Esophagus squamous epithelium (tissue), 4 donors: Measurements from ENCODE around the gene TEP1.

Experiments used
- POLR2A ChIP-seq, 4 donors: fragments of 450-650 bp; IDR thresholded peaks; one replicate each; pipeline ENCODE4 v1.6.1; 2017; ENCODE audit warnings: antibody characterized with exemption in 4 of 4, mild to moderate bottlenecking in 4 of 4, moderate library complexity in 3 of 4
- TF ChIP-seq, protein P1 (sequence below), 6 experiments: fragments of 450-650 bp in 4 of 6; fragments of 200-600 bp in 2 of 6; sonication (generic) in 2 of 6; IDR thresholded peaks; one replicate each; pipeline ENCODE4 v1.5.1; 2016 to 2019; ENCODE audit warnings: antibody characterized with exemption in 6 of 6, mild to moderate bottlenecking in 4 of 6, moderate library complexity in 4 of 6

DNA sequence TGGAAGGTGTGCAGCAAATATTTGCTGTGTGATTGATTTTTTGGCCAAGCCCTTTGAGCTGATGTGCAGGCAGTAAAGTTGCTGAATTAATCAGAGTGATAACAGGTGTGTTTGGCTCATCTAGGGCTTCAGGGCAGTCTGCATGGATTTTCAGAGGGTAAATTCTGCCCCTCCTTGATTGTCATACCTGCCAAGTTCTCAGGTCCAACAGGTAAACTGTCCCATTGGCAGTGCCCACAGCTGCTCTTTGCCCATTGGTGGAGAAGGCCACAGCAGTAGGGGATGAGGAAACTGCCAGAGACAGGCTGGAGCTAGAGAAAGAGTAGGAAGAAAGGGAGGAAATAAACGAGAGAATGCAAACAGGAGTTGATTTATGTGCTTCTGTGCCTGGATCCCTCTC lies 33.6 kb downstream of the TEP1 start:
- no peak for TF ChIP-seq POLR2A (IDR thresholded peaks at IDR 0.05)
- TF ChIP-seq, protein P1, sequence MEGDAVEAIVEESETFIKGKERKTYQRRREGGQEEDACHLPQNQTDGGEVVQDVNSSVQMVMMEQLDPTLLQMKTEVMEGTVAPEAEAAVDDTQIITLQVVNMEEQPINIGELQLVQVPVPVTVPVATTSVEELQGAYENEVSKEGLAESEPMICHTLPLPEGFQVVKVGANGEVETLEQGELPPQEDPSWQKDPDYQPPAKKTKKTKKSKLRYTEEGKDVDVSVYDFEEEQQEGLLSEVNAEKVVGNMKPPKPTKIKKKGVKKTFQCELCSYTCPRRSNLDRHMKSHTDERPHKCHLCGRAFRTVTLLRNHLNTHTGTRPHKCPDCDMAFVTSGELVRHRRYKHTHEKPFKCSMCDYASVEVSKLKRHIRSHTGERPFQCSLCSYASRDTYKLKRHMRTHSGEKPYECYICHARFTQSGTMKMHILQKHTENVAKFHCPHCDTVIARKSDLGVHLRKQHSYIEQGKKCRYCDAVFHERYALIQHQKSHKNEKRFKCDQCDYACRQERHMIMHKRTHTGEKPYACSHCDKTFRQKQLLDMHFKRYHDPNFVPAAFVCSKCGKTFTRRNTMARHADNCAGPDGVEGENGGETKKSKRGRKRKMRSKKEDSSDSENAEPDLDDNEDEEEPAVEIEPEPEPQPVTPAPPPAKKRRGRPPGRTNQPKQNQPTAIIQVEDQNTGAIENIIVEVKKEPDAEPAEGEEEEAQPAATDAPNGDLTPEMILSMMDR (IDR thresholded peaks at IDR 0.05): no peak
